GM18498 (cell line): Measurements from ENCODE around the gene TBCD.
"Not testable (repeated sequence)": the region's sequence is repeated elsewhere in the genome, so short reads cannot be mapped to it uniquely, and the experiment has no call there.

Source experiments
- ATAC-seq: cut with Tn5 transposase; IDR thresholded peaks from one replicate; pipeline ENCODE4 v1.9.1; 2021; ENCODE audit warnings: mild to moderate bottlenecking, moderate library complexity; ENCODE audit not compliant: unreplicated experiment

TBCD gene

DNA sequence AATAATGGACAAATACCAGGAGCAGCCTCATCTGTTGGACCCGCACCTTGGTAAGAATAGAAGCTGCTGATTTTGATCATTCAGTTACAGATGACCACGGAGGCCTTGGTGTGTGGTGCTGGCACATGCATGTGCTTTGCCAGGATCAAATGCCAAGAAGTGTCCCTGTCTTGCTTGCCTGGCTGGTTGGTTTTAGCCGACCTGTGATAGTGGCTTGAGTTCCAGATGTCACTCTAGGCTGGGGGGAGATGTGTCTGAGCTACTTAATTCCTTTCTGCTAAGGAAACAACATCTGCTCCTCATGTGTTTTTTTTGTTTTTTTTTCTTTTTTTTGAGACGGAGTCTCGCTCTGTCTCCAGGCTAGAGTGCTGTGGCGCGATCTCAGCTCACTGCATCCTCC is 4.3 kb downstream of the TBCD start:
- ATAC-seq = no peak

DNA sequence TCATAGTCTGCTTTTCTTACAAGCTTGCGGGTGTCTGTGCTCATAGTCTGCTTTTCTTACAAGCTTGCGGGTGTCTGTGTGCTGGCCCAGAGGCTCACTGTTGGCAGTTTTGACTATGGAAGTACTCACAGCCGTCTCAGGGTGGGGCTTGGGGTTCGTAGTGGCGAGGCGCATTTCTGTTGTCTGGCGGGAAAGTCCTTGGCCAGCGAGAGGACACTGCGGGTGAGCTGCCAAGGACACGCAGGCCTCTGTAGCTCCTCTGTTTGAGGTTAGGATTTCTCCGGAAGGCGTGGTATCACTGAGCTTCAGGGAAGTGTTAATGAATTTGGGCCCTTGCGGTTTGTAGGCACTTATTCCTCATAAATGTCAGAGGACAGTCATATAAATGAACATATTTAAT is 13.5 kb downstream of the TBCD start:
- no peak for ATAC-seq

DNA sequence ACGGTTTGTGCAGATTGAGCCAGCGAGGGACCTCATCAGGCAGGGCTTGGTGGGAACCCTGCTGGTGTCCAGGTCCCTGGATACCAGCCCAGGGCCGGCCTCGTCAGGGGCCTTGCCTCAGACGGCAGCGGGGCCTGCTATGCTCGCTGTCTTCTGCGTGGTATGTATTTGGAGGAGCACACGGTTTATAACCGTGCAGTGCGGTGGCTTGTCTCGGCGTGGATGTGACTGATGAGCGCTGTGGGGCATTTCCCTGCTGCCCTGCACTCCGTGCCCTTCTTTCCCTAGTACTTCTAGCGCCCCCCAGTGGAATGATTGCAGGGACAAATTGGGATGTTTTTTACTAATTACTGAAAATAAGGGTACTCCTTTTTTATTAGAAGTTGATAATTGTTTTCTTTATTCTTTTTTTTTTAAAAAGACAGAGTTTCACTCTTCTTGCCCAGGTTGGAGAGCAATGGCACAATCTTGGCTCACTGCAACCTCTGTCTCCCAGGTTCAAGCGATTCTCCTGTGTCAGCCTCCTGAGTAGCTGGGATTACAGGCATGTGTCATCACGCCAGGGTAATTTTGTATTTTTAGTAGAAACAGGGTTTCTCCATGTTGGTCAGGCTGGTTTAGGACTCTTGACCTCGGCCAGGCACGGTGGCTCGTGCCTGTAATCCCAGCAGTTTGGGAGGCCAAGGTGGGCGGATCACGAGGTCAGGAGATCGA is 15.3 kb downstream of the TBCD start:
- ATAC-seq = no peak

DNA sequence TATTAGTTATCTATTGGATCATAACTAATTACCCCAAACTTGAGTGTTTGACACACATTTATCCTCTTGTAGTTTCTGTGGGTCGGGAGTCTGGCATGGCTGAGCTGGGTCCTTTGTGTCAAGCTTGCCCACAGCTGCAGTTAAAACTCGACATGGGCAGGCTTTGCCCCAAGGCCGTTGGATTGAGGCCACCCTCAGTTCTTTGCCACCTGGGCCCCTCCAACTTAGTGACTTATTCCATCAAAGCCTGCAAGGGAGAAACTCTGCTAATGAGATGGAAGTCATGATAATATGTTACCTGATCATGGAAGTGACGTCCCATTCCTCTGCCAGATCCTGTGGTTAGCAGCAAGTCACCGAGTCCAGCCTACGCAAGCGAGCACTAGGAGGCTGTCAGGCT is 17.2 kb downstream of the TBCD start:
- ATAC-seq = no peak

DNA sequence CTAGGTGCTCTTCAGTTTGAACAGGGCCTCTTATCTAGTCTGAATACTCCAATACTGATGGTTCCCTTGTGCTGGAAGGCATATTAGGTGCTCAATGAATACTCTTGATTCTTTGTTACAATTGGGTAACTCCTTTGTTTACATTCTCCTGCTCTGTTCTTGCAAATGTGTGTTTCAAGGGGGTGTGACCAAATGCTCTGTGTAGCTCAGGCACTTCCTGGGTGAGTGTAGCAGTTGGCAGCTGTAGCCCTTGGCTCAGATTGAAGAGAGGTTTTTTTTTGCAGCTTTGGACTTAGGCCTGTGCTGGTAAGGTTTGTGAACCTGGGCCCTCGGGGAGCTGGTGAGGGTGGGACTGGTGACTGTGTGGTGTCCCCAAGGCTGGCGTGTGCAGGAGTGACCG is 20.2 kb downstream of the TBCD start:
- no peak for ATAC-seq

DNA sequence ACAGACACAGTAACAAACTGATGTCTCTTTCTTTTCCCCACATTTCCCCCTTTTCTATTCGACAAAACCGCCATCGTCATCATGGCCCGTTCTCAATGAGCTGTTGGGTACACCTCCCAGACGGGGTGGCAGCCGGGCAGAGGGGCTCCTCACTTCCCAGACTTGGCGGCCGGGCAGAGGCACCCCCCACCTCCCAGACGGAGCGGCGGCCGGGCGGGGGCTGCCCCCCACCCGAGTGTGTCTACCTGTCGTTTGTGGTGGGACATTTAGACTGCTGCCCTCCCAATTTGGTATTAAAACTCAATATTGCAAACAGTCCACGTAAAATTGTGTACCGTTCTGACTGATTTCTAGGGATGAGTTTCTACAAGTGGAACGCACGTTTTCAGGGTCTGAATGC is 22.6 kb downstream of the TBCD start:
- ATAC-seq = not testable (repeated sequence)

DNA sequence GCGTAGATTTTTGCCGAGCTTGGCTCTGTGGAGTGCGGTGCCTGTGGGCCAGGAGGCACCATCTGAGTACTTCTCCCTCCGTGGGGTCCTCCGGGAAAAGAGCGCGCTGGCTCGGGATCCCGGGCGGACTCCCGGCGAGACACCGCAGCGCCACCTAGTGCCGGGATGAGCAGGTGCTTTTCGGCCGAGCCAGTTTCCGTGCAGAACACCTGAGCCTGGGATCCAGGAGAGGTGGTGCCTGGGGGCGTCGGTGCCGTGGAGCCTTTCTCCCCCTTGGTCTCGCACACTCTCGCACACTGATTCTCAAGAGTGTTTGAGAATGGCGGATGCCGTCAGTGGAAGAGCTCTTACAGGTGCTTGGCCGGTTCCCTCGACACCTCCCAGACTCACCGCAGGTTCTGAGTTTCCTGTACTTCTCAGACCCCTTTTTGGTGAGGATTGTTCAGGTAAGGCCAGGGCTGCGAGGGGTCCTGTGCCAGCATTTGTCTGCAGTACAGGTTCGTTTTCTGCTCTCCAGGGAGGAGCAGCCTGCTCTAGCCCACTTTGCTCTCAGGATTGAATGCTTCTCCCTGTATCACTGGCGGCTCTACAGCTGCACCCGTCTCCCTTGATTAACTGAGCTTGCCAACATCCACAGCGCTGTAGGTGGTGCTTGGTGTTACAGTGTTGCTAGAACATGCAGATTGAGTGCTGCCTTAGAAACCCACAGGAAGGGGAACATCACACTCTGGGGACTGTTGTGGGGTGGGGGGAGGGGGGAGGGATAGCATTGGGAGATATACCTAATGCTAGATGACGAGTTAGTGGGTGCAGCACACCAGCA is 23.3 kb downstream of the TBCD start:
- ATAC-seq = no peak

DNA sequence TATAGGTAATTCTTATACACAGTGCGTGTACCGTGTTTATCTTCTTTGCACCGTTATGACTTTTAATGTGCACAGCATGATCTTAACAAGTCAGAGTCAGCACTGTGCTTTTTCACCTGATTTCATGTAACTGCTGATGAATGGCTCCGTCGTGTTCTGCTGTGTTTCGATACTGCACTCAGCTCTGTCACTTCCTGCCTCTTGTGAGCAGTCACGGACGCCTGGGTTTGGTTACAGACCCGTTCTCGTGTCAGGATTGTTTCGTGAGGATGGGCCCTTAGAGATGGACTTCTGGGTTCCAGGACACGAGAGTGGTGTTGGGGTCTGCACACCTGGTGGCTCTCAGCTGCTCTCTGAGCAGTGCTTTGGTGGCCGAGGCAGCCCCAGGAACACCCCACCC is 24.6 kb downstream of the TBCD start:
- no peak for ATAC-seq

DNA sequence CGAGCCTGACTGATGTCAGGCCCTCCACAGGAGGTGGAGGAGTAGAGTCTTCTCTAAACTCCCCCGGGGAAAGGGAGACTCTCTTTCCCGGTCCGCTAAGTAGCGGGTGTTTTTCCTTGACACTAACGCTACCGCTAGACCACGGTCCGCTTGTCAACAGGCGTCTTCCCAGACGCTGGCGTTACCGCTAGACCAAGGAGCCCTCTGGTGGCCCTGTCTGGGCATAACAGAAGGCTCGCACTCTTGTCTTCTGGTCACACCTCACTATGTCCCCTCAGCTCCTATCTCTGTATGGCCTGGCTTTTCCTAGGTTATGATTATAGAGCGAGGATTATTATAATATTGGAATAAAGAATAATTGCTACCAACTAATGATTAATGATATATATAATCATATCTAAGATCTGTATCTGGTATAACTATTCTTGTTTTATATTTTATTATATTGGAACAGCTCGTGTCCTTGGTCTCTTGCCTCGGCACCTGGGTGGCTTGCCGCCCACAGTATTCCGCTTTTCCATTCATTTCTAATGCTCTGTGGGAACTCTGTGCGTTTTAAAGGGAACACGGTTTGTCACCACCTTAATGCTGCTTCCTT is 26.0 kb downstream of the TBCD start:
- not testable (repeated sequence) for ATAC-seq

DNA sequence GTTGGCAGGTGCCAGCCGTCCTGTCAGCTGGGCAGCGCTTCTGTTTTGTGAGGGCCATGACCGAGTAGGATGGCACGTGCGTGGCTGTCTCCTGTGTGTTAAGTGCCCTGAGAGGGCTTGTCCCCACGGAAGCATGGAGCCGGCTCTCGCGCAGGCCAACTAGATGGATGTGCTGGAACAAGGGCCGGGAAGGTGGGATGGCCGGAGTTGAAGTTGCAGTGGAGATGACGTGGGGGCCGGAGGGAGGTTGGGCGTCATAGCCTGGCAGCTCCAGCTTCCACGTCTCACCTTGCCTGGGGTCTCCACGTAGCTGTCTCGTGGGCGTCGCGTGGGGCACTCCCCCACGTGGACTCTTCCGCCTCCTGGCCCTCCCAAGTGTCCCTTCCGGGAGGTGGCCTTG is 27.7 kb downstream of the TBCD start:
- ATAC-seq = no peak

DNA sequence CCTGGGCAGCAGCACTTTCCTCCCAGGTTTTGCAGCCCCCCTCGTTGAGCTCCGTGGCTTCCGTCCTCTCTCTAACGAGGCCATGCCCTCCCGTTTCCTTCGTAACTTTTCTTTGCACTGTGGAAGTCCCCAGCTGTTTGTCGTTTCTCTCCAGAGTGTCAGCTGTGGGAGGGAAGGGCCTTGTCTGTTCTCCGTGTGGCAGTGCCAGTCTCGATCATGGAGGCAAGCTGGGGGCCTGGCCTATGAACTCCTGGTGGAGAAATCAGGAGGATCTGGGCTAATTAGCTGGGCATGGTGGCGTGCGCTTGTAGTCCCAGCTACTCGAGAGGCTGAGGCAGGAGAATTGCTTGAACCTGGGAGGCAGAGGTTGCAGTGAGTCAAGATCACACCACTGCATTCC is 28.3 kb downstream of the TBCD start:
- ATAC-seq = no peak

DNA sequence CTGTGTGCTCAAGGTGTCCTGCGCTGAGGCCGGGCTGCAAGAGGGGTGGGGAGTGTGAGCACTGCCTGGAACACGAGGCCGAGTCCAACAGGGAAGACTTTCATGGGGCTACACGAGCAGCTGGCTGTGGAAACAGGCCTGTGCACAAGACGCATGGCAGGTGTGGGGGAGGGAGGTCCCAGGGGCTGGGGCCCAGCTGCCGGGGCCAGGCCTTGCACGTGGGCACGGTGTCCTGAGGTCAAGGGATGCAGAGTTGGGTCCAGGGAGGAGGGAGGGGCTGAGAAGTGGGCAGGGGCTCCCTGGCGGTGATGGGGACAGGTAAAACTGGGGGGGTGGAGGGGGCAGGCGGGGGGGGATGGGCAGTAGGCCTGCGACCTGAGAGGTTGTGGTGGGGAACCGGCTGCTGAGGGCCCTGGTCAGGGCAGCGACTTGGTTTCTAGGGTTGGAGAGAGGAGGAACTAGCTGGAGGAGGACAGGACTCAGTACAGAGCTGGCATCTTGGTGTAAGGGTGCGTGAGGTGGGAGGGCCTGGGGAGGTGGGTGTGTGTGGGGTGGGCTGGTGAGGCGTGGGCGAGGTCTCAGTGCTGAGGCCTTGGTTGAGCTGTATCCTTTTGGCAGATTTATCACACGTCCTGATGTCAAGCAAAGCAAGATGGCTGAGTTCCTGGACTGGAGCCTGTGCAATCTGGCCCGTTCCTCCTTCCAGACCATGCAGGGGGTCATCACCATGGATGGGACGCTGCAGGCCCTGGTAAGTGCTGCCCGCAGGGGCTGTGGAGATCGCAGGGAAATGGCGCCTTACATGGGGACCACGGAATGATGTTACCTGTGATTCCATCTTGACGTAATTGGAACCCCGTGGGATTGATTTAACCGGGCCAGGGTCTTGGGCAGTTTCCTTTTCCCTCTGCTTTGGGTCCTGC is 29.4 kb downstream of the TBCD start:
- ATAC-seq = no peak

DNA sequence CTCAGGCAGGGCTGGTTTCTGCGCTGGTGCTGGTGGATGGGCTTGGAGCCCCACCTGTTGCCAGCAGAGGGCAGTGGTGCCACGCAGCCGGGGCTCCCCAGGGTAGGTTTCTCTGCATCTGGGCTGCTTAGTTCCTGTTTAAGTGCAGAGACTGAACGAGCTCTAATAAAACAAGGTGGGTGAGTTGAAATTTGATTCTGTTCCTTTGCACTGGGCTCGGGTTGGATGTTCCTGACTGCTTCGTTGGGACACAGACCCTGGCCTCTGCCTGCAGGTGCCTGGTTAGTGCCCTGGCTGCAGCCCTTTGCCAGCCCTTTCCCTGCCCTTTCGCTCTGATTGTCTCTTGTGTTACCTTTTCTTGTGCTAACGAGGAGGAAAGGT is 30.0 kb downstream of the TBCD start:
- ATAC-seq = peak; percentile 73

DNA sequence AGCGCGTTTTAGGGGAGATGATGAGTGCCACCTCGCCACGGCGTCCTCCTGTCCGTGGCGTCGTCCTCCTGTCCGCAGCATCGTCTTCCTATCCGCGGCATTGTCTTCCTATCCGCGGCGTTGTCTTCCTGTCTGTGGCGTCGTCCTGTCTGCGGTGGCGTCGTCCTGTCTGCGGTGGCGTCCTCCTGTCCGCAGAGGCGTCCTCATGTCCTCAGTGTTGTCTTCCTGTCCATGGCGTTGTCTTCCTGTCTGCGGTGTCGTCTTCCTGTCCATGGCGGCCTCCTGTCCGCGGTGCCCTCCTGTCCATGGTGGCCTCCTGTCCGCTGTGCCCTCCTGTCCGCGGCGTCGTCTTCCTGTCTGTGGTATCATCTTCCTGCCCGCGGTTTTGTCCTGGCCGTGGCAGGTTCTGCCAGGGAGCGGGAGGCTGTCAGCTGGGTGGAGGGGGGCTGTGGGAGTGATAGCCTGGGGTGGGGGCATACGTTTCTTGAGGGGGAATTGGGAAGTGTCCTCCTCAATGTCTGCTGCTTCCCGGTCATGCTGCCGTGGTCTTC is 30.9 kb downstream of the TBCD start:
- no peak for ATAC-seq

DNA sequence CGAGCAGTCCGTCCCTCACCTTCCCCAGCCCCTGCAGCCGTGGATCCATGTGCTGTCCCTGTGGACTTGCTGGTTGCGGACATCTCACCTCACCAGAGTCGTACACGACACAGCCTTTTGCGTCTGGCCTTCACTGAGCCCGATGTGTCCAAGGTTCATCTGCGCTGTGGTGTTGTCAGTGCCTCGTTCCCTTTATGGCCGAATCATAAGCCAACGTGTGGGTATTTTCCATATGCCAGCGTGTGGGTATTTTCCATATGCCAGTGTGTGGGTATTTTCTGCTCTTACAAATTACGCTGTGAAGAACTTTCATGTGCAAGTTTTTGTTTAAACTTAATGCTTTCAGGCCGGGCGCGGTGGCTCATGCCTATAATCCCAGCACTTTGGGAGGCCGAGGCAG is 31.6 kb downstream of the TBCD start:
- no peak for ATAC-seq

DNA sequence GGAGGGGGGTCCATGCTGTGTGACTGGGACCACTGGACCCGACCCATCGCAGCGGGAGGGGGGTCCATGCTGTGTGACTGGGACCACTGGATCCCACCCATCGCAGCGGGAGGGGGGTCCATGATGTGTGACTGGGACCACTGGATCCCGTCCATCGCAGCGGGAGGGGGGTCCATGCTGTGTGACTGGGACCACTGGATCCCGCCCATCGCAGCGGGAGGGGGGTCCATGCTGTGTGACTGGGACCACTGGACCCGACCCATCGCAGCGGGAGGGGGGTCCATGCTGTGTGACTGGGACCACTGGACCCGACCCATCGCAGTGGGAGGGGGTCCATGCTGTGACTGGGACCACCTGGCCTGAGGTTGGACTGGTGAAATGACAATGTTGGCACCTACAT is 33.7 kb downstream of the TBCD start:
- not testable (repeated sequence) for ATAC-seq

DNA sequence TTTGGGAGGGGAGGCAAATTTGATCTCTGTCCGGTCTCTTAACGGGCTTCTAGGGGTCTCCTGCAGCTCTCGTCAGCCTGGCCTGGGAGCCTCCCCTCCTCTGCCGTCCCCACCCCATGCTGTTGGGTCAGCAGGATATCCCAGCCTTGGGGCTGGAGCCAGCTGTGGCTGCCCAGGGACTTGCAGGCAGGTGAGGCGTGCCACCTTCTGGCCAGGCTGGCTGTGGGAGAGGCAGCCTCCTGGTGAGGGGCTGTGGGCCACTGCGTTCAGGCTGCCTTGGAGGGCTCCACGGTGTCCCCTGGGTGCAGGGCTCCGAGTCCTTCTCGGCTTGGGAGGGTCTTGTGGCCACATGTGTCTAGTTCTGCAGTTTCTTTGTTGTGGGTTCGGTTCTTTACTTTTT is 34.6 kb downstream of the TBCD start:
- ATAC-seq = no peak

DNA sequence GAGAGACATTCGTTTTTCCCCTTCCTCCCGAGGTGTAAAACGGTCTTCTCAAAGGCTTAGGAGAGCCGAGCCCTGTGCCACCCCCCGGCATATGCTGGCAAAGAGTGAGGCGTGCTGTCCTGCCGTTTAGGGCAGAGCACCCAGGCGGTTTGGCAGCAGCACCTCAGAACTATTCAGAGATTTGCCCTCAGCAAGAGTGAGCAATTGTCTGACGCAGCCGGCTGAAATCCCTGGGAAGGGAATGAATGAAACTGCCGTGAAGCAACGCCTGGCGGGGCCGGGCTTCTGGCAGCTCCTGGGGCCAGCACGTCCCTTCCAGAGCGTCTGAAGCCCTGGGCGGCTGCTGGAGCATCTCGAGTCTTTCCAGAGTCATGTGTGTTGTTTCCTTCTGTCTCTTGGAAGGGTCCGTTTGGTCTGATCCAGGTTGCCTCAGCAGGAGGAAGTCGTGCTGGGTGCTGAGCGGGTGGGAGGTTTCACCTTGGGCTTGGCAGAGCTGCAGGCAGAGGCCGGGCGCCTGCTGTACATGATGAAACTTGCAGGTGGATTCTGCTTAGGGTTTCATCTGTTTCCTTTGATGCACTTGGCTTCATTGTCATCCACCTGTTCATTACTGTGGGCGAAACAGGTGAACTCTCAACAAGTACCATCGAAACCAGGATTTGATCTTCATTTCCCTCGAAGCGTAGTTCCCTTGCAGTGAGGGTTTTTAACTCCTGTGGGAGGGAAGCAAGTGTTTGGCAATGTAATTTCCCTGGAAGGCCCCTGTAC is 35.4 kb downstream of the TBCD start:
- ATAC-seq = no peak

DNA sequence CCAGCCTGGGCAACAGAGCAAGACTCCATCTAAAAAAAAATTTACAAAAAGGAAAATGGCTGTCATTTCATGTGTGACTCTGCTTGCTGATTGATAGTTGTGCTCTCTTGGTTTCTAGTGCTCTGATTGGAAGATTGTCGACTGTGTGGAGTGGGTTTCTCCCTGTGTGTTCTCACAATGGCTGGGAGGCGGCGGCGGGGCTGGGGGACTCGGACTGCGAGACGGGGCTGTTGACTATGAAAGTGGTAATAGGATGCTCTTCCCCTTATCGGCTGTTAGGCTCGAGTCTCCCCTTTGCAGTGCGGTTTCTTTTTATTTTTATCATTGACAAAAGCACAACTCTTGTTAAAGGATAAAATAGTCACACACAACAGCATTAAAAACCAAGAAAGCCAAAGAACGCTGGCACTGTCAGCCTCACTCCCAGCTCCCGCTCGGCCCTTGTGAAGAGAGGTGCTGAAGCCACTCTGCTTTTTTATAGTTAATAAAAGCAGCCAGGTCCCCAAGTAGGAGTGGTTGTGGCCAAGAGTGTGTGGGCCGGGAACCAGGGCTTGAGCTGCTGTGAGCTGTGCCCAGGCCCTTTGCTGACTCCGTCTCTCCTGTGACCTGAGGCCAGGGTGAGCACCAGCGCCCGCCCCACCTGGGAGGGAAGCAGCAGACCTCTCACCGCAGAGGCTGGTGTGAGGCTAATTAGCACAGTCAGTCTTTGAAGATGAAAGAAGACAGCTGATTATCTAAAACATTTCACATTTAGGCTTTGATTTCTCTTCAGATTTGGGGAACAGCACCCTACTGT is 36.5 kb downstream of the TBCD start:
- ATAC-seq = no peak
